Duodenal mucosa (tissue), 2 donors: ENCODE data around the gene MATN4.
"Not testable (repeated sequence)": the region's sequence is repeated elsewhere in the genome, so short reads cannot be mapped to it uniquely, and the experiment has no call there.

ENCODE experiments used
- H3K27ac ChIP-seq: one replicate; pipeline ENCODE4 v1.7.0; 2013; ENCODE audit warnings: low read depth, low read length
- H3K27me3 ChIP-seq, 2 donors: one replicate each; pipeline ENCODE4 v1.7.0; 2013; ENCODE audit warnings: low read length in 2 of 2, control low read depth in 1 of 2; ENCODE audit not compliant: insufficient read depth in 2 of 2, control insufficient read depth in 1 of 2
- H3K36me3 ChIP-seq, 2 donors: one replicate each; pipeline ENCODE4 v1.7.0; 2013; ENCODE audit warnings: low read length in 2 of 2, control low read depth in 1 of 2; ENCODE audit not compliant: insufficient read depth in 2 of 2, control insufficient read depth in 1 of 2
- H3K4me1 ChIP-seq, 2 donors: one replicate each; pipeline ENCODE4 v1.7.0; 2013; ENCODE audit warnings: low read length in 2 of 2, control low read depth in 1 of 2; ENCODE audit not compliant: insufficient read depth in 2 of 2, control insufficient read depth in 1 of 2
- H3K4me3 ChIP-seq, 2 donors: one replicate each; pipeline ENCODE4 v1.7.0; 2013; ENCODE audit warnings: low read length in 2 of 2, low read depth in 1 of 2
- H3K9ac ChIP-seq, 2 donors: one replicate each; pipeline ENCODE4 v1.7.0; 2013; ENCODE audit warnings: low read length in 2 of 2, low read depth in 1 of 2
- H3K9me3 ChIP-seq, 2 donors: one replicate each; pipeline ENCODE4 v1.7.0; 2013; ENCODE audit warnings: low read length in 2 of 2, control low read depth in 1 of 2; ENCODE audit not compliant: control insufficient read depth in 1 of 2

MATN4 gene, protein sequence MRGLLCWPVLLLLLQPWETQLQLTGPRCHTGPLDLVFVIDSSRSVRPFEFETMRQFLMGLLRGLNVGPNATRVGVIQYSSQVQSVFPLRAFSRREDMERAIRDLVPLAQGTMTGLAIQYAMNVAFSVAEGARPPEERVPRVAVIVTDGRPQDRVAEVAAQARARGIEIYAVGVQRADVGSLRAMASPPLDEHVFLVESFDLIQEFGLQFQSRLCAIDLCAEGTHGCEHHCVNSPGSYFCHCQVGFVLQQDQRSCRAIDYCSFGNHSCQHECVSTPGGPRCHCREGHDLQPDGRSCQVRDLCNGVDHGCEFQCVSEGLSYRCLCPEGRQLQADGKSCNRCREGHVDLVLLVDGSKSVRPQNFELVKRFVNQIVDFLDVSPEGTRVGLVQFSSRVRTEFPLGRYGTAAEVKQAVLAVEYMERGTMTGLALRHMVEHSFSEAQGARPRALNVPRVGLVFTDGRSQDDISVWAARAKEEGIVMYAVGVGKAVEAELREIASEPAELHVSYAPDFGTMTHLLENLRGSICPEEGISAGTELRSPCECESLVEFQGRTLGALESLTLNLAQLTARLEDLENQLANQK

DNA sequence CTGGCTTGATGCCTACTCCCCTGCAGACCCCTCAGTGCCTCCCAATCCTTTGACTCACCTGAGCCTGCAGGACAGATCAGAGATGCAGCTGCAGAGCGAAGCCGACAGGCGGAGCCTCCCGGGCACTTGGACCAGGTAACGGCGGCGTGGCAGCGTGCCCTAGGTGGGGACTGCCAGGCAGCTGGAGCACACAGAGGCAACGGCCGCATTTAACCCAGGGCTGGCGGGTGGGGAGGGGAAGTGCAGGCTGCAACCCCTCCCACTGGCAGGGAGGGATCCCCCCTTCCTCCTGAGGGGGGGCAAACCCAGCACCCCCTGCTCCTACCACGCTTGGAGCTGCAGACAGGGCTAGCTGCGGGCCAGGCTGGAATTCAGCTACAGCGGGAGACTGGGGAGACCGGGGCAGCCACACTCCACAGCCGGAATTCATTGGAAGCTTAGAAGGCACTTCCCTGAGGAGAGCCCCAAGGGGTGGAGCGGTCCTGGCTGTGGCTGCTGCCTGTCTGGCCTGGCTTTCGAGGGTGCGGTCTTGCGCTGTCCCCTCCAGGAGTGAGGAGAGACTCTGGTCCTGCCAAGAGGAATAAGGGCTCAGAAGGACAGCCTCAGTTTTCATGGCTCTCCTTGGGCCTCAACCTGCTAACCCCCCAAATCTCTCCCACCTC lies at the start of gene MATN4:
MATN4 (minus strand) TSS at position 183 of the 662 bp plus-strand sequence. CDS start 2,717 bp downstream, outside the sequence.
- Histone ChIP-seq H3K4me1 (peaks cover 0 to 9% of the 10 kb centered on the region in 2 donors), H3K27me3 (peaks cover 41 to 45% of the 10 kb centered on the region in 2 donors), H3K9ac (no peak within 1 kb of the TSS), H3K4me3 (no peak within 1 kb of the TSS), H3K27ac (no peak within 1 kb of the TSS), H3K36me3 (no peaks in the 10 kb centered on the region), H3K9me3 (no peaks in the 10 kb centered on the region)

GRCh38 chr20:45355209-45356084 lies 47.3 kb upstream of the MATN4 start:
- no peak overlapping the region for H3K4me3 ChIP-seq
- H3K9ac ChIP-seq = no peak overlapping the region
- H3K27ac ChIP-seq = no peak overlapping the region
- H3K27me3 ChIP-seq = no peaks in the 10 kb centered on the region
- peaks cover 23 to 27% of the 10 kb centered on the region in 2 donors for H3K4me1 ChIP-seq
- no peaks in the 10 kb centered on the region for H3K36me3 ChIP-seq
- H3K9me3 ChIP-seq = no peaks in the 10 kb centered on the region

GRCh38 chr20:45354423-45355208 lies 46.5 kb upstream of the MATN4 start:
- no peaks in the 10 kb centered on the region for H3K27me3 ChIP-seq
- no peak overlapping the region for H3K9ac ChIP-seq
- H3K27ac ChIP-seq = no peak overlapping the region
- H3K4me1 ChIP-seq = peaks cover 16 to 22% of the 10 kb centered on the region in 2 donors
- H3K4me3 ChIP-seq = no peak overlapping the region
- no peaks in the 10 kb centered on the region for H3K9me3 ChIP-seq
- no peaks in the 10 kb centered on the region for H3K36me3 ChIP-seq

DNA sequence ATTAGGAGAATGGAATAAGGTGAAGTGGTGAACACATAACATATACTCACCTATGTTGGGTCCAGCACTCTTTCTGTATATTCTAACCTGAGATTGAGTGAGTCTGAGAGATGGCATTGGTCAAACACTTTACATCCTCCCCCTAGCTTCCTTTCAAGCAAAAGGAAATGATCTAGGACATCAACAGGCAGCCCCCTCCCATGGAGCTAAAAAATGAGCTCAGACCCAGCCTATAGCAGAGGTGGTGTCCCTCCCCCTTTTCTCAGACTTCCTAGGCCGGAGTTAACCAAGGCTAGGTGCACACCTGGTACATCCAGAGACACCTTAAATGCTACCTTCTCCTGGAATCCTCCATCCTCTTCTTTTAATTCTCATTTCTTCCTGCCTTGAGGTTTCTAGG lies 45.6 kb upstream of the MATN4 start:
- Histone ChIP-seq H3K27me3 (no peaks in the 10 kb centered on the region), H3K9ac (no peak overlapping the region), H3K9me3 (no peaks in the 10 kb centered on the region), H3K27ac (no peak overlapping the region), H3K4me1 (peaks cover 12 to 14% of the 10 kb centered on the region in 2 donors), H3K36me3 (no peaks in the 10 kb centered on the region), H3K4me3 (no peak overlapping the region)

GRCh38 chr20:45352729-45353128 lies 44.6 kb upstream of the MATN4 start:
- no peaks in the 10 kb centered on the region for H3K9me3 ChIP-seq
- H3K27me3 ChIP-seq = no peaks in the 10 kb centered on the region
- no peak overlapping the region for H3K9ac ChIP-seq
- H3K4me3 ChIP-seq = no peak overlapping the region
- no peak overlapping the region for H3K27ac ChIP-seq
- H3K36me3 ChIP-seq = no peaks in the 10 kb centered on the region
- peaks cover 5 to 7% of the 10 kb centered on the region in 2 donors for H3K4me1 ChIP-seq

DNA sequence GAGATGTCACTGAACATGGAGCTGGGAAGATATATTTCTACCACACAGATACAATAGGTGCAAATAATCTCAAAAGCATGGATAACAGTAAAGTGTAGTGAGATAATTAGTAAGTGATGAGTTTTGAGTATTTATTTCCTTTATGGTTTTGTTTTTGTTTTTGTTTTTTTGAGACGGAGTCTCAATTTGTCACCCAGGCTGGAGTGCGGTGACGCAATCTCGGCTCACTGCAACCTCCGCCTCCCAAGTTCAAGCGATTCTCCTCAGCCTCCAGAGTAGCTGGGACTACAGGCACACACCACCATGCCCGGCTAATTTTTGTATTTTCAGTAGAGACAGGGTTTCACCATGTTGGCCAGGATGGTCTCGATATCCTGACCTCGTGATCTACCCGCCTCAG lies 42.7 kb upstream of the MATN4 start:
- not testable (repeated sequence) for H3K9me3 ChIP-seq, H3K36me3 ChIP-seq, H3K27me3 ChIP-seq, H3K4me3 ChIP-seq, H3K27ac ChIP-seq, H3K9ac ChIP-seq
- peaks cover 14 to 17% of the 10 kb centered on the region in 2 donors for H3K4me1 ChIP-seq

DNA sequence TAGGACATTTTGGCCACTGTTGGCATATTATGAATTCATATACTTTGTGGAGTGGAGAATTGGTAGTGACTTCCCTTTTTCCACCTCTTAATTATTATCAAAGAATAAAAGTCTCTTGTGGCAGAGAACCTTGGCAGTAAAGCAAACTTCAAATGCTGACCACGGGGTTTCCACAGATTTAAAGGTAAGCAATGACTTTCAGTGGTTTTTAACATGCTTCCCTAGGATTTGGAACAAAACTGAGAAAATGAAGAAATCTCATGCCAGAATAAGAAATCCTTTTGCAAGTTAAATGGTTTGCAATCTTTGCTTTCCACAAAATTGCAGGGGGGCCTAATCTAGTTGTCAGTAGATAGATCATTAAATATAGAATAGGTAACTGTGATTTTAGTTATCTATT lies 42.1 kb upstream of the MATN4 start:
- Histone ChIP-seq H3K4me3 (no peak overlapping the region), H3K27me3 (no peaks in the 10 kb centered on the region), H3K9ac (no peak overlapping the region), H3K27ac (no peak overlapping the region), H3K4me1 (peaks cover 17 to 23% of the 10 kb centered on the region in 2 donors), H3K36me3 (no peaks in the 10 kb centered on the region), H3K9me3 (no peaks in the 10 kb centered on the region)

DNA sequence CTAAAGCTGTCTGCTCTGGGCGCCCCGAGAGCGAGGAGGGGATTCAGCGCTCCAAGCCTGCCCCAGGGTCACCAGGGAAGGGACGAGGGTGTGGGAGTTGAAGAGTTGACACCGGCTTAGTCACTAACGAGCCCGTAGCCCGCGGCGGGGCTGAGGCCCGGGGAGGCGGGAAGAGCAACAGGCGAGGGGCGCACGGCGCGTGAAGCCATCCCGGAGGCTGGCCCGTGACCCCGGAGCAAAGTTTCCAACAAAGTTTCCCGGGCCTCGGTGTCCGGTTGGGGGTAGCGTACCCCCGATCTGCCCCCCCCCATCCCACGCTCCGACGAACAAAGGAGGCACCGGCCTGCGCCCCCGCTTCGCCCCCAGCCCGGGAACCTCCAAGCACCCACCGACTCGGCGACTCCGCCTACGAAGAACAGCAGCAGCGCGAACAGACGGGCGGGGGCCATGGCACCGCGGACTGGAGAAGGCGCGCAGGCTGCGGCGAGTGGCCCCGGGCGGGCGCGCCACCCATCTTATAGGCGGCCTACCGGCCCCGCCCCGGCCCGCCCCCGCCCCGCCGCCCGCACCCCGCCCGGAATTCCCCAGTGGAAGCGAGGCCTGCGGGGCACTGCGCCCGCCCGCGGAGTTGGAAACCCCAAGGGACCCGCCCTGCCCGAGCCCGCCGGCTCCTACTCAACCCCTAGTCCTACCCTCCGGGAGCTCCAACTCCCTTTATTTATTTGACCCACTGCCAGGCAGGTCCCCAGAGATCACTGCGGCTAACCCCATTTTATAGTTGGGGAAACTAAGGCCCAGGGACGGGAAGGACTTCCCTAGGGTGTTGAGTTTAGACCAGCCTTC lies 40.1 kb upstream of the MATN4 start, which contains the start of gene SDC4:
SDC4 (minus strand) TSS at position 489 of the 843 bp plus-strand sequence; CDS start at position 449, 40 bp downstream.
- Histone ChIP-seq H3K9ac (peak within 1 kb of the TSS; percentile 90 to 96), H3K4me1 (peaks cover 34 to 44% of the 10 kb centered on the region in 2 donors), H3K36me3 (no peaks in the 10 kb centered on the region), H3K4me3 (peak within 1 kb of the TSS; percentile 70 to 92), H3K27ac (peak within 1 kb of the TSS; percentile 91), H3K9me3 (no peaks in the 10 kb centered on the region), H3K27me3 (no peaks in the 10 kb centered on the region)
